SJCRH30 (cell line): ENCODE data around the gene TREM1. TPM values are rescaled to one million over a fixed set of nuclear protein-coding genes. Genes with fewer than 3 reads are reported as not detected.

Source experiments
- DNase-seq, 2 experiments: peaks; one replicate each; pipeline ENCODE4 v3.0.0-alpha.2; 2015 to 2020
- H3K27ac ChIP-seq: fragments of 250-450 bp; sonication (Bioruptor Pico); 2 replicates; pipeline ENCODE4 v1.5.1; 2020; ENCODE audit warnings: mild to moderate bottlenecking, moderate library complexity
- H3K27me3 ChIP-seq: fragments of 250-450 bp; sonication (Bioruptor Pico); 2 replicates; pipeline ENCODE4 v1.5.1; 2020; ENCODE audit warnings: mild to moderate bottlenecking, moderate library complexity
- H3K36me3 ChIP-seq: fragments of 250-450 bp; sonication (Bioruptor Pico); 2 replicates; pipeline ENCODE4 v1.5.1; 2020; ENCODE audit warnings: mild to moderate bottlenecking, moderate library complexity
- H3K4me1 ChIP-seq: fragments of 250-450 bp; sonication (Bioruptor Pico); 2 replicates; pipeline ENCODE4 v1.5.1; 2020; ENCODE audit warnings: mild to moderate bottlenecking, moderate library complexity
- H3K4me3 ChIP-seq: fragments of 250-450 bp; sonication (Bioruptor Pico); 2 replicates; pipeline ENCODE4 v1.5.1; 2020; ENCODE audit warnings: mild to moderate bottlenecking, moderate library complexity
- H3K9me3 ChIP-seq: fragments of 250-450 bp; sonication (Bioruptor Pico); replicated peaks from 2 replicates; pipeline ENCODE4 v1.5.1; 2020; ENCODE audit warnings: mild to moderate bottlenecking, moderate library complexity
- total RNA-seq: library from RNA; depleted of rRNA; stranded (reverse); fragments of >200 nt; shearing (Covaris generic); gene quantifications from 2 replicates; pipeline ENCODE4 v1.2.3, GENCODE V29; 2014

TREM1 gene
- total RNA-seq, 1 experiment from 2014 or later: not detected

DNA sequence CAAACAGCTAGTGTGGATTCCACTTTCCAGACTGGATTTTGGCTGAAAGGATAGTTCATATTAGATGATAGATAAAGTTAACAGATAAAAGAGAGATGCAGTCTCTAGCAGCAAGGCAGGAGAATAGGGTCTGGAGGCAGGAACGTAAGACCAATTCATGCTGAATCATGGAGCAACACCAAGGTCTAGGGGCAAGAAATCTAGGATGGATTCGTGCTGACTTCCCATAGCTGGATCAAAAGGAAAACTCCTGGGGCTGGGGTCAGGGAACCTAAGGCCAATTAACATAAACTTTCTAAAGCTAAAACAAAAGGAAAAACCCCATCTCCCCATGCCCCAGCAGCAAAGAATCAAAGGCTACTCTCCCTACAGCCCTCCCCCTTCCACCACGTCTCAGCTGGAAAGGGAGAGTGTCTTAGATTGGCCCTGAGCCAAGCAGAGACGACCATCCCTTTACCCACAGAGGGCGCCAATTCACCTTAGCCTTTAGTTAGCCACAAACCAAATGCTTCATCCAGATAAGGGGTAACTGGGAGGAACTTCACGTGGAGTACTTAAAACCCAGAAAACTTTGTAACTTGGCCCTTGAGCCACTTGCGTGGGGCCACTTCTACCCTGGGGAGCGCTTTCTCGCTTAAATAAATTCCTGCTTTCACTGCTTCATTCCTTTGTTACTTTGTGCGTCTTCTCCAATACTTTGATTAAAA lies 7.6 kb downstream of the TREM1 start:
- peak; percentile 68 to 83 for DNase-seq
- no peaks in the 10 kb centered on the region for H3K9me3 ChIP-seq
- H3K27ac ChIP-seq: no peak overlapping the region
- no peaks in the 10 kb centered on the region for H3K4me1 ChIP-seq
- no peaks in the 10 kb centered on the region for H3K36me3 ChIP-seq
- H3K4me3 ChIP-seq: no peak overlapping the region
- H3K27me3 ChIP-seq: no peaks in the 10 kb centered on the region

DNA sequence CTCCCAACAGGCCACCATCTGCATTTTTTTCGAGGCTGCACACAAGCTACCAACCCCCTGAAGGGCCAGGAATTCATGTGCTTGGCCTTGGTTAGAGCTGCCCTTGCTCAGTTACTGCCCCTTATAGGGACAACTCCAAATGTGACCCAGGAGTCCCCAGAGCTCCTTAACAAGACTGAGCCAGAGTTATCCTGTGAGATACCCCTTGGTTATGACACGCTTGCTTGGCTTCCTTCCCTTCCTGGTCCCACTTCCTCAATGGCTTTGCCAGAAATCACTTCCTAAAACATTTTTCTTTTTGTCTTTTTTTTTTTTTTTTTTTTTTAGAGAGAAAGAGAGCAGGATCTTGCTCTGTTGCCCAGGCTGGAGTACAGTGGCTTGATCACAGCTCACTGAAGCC lies 8.9 kb downstream of the TREM1 start:
- H3K9me3 ChIP-seq: no peaks in the 10 kb centered on the region
- no peaks in the 10 kb centered on the region for H3K36me3 ChIP-seq
- no peaks in the 10 kb centered on the region for H3K4me1 ChIP-seq
- no peak overlapping the region for H3K4me3 ChIP-seq
- no peak for DNase-seq
- H3K27ac ChIP-seq: no peak overlapping the region
- H3K27me3 ChIP-seq: no peaks in the 10 kb centered on the region

DNA sequence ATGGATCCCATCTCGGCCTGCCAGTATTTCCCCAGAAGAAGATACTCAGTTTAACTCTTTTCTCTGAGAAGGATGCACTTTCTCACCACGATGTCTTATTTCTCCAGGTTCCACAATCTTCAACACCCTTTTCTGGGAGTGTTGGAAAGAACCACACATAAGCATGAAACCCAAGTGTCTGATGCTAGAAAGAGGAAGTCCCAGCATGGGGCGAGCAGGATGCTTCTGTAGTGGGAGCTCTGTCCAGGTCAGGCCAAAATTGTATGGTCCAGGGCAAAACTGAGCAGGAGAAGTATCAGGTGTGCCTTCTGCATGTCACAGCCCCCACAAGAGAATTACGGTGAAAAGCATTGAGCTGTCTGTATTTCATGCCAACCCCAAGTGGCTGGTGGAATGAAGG lies 11.0 kb downstream of the TREM1 start:
- Histone ChIP-seq H3K4me3 (no peak overlapping the region), H3K27ac (no peak overlapping the region), H3K36me3 (no peaks in the 10 kb centered on the region), H3K4me1 (no peaks in the 10 kb centered on the region), H3K9me3 (no peaks in the 10 kb centered on the region), H3K27me3 (no peaks in the 10 kb centered on the region)
- no peak for DNase-seq

DNA sequence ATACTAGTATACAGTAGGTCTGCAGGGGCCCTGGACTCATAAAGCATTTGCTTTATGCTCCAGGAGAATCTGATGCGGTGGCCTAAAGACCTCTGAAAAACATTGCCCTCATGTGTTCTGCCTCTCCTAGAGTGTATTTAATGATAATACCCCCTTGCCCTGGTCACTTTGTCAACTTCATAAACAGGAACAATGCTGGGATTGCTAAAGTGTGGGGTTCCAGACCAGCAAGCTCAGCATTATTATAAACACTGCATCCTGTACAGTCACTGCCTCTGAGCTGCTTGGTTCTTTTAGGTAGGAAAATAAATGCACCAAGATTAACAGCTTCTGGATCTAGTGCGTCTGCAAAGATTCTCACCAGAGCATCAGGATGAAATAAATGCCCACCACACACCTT lies 12.2 kb downstream of the TREM1 start:
- H3K4me3 ChIP-seq: no peak overlapping the region
- no peaks in the 10 kb centered on the region for H3K4me1 ChIP-seq
- H3K9me3 ChIP-seq: no peaks in the 10 kb centered on the region
- H3K27me3 ChIP-seq: no peaks in the 10 kb centered on the region
- H3K36me3 ChIP-seq: no peaks in the 10 kb centered on the region
- DNase-seq: no peak
- H3K27ac ChIP-seq: no peak overlapping the region

DNA sequence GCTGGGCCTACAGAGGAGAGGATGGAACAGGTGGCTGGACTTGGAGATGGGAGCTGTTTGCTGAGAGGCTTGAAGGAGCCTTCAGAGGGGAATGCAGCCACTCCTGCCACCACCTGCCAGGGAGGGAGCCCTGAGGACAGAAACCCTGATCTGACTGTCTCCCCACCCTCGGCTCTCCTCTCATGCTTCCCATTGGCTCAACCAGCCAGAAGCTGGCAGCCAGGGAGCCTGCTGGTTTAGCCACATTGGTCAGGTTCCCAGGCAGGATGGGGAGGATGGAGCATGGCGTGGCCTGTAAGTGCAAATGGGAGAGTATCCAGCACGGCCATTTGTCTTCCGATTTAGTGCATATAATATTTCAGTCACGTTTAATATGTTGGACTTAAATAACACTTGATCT lies 12.8 kb downstream of the TREM1 start:
- Histone ChIP-seq H3K4me1 (no peaks in the 10 kb centered on the region), H3K4me3 (no peak overlapping the region), H3K36me3 (no peaks in the 10 kb centered on the region), H3K9me3 (no peaks in the 10 kb centered on the region), H3K27ac (no peak overlapping the region), H3K27me3 (no peaks in the 10 kb centered on the region)
- DNase-seq: no peak

DNA sequence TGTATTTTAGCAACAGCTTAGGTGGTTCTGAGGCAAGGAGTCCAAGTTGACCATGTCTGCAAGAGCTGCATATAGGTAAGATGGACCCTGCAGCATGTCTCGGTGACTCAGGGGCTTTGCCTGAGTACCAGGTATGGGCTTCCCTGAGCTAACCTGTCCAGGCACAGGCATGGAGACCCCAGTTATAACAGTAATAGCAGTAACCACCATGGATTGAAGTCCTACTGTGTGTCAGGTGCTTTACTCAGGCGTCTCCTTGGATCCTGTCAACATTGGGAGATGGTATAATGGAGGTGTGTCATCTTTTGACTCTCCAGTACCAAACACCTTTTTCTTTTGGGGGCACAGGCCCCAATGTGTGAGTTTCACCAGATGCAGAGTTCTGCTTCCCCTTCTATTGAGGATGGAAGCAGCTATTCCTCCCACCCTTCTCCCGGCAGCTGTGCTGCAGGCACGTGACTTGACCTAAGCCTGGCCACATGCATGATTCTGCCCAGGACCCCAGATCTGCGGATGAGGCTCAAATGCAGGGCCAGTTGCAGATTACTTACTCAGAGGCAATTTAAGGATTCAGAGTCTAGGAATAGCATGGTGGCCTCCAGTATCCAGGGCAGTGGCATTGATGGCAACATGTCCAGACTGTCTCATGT lies 13.8 kb downstream of the TREM1 start:
- Histone ChIP-seq H3K36me3 (no peaks in the 10 kb centered on the region), H3K9me3 (no peaks in the 10 kb centered on the region), H3K27ac (no peak overlapping the region), H3K4me3 (no peak overlapping the region), H3K27me3 (no peaks in the 10 kb centered on the region), H3K4me1 (no peaks in the 10 kb centered on the region)
- DNase-seq: no peak

DNA sequence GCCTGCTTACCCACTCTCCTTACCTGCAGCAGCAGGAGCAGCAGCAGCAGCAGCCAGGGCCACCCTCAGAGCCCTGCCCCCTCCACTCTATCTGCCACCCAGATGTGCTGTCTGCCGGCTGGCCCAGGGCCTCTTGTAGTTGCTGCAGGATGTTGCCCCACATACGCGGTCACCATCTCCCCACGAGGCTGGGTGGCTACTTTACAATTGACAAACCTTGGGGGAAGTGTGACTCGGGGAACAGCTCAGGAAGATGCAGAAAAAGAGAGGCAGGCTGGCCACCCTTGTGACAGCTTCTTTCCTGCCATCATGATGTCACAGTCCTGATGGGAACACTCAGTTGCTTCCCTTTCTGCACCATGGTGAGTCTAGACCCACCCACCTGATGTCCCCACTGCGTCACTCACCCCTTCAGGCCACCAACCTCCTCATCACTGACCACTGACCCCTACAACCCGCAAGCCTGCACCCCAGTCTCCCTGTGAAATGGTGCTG lies 14.5 kb downstream of the TREM1 start:
- Histone ChIP-seq H3K4me3 (no peak overlapping the region), H3K4me1 (no peaks in the 10 kb centered on the region), H3K9me3 (no peaks in the 10 kb centered on the region), H3K36me3 (no peaks in the 10 kb centered on the region), H3K27ac (no peak overlapping the region), H3K27me3 (no peaks in the 10 kb centered on the region)
- DNase-seq: no peak

DNA sequence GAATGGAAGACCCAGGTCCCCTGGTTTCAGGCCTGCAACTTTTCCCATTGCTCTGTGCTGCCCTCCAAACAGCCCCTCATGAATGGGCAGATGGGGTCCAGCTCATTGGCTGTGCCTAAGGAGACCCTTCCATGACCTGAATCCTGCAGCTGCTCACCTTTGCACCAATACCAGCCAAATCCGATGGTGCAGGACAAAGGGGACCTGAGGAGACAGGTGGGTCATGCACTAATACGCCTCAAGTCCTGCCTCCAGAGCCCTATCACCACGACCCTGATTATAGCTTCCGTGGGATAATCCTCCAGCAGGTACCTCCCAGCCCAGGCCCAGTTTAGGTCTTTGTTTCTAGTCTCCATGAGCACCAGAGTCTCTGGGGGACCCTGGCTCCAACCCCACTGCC lies 16.8 kb downstream of the TREM1 start:
- H3K4me3 ChIP-seq: no peak overlapping the region
- H3K27me3 ChIP-seq: no peaks in the 10 kb centered on the region
- no peaks in the 10 kb centered on the region for H3K9me3 ChIP-seq
- no peak for DNase-seq
- no peak overlapping the region for H3K27ac ChIP-seq
- H3K36me3 ChIP-seq: no peaks in the 10 kb centered on the region
- H3K4me1 ChIP-seq: no peaks in the 10 kb centered on the region

DNA sequence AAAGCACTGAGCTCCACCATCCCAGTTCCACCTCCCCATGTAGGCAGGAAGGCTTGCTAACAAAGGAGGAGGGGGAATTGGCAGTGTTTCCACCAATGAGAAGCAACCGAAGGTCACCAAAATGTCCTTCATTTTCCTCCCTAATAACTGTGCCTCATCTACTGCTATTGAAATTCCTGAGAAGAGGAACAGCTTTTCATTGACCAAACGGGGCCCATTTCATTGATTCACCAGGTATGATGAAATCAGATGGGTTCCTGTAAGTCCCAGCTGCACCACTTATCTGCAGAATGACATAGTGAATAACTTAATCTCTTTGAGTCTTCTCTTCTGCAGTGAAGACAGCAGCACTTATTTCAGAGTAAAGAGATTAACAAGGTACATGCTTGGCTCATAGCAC lies 17.3 kb downstream of the TREM1 start:
- H3K9me3 ChIP-seq: no peaks in the 10 kb centered on the region
- no peaks in the 10 kb centered on the region for H3K36me3 ChIP-seq
- no peak for DNase-seq

DNA sequence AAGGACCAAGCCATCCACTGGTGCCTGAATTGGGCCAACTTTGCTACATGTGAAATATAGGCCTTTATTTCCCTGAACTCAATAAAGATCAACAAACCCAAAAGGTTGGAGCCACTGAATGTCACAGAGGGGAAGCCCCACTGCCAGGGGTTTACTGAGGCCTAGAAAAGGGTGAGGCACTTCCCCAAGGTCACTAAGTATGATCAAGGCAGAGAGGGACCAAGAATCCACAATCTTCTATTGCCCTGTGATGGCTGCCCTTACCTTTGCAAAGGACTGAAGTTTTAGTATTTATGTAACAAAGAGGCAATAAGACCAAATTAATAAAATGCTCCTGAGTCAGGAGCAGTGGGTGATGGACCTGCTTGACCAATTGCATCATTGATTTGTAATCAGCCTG lies 18.0 kb downstream of the TREM1 start:
- H3K27me3 ChIP-seq: no peaks in the 10 kb centered on the region
- no peak overlapping the region for H3K4me3 ChIP-seq
- H3K27ac ChIP-seq: no peak overlapping the region
- no peak for DNase-seq
- H3K9me3 ChIP-seq: peaks cover 2% of the 10 kb centered on the region; the same call in 1 of the 2 replicates
- no peaks in the 10 kb centered on the region for H3K4me1 ChIP-seq
- no peaks in the 10 kb centered on the region for H3K36me3 ChIP-seq

More for the DNA sequence above, 17.3 kb downstream of the TREM1 start:
- Histone ChIP-seq H3K4me1 (no peaks in the 10 kb centered on the region), H3K27ac (no peak overlapping the region), H3K4me3 (no peak overlapping the region), H3K27me3 (no peaks in the 10 kb centered on the region)

DNA sequence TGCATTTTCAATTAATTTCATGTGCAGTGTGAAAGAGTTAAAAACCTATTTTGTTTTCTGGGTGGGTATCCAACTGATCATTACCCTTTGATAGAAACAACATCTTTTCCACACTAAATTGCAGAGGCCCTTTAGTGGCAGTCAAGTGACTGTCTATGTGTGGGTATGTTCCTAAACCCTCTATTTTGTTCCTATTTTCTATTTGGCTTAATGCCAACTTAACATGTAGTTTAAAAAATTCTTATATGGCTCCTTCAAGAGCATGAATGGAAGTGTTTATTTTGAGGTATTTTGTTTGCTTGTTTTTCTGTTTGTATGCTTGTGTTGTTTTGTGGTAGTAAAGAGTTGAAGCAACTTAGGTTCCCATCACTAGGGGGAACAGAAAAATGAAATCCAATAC lies 19.9 kb downstream of the TREM1 start:
- no peak overlapping the region for H3K4me3 ChIP-seq
- H3K9me3 ChIP-seq: peaks cover 10% of the 10 kb centered on the region; the same call in 1 of the 2 replicates
- H3K4me1 ChIP-seq: no peaks in the 10 kb centered on the region
- no peaks in the 10 kb centered on the region for H3K27me3 ChIP-seq
- no peaks in the 10 kb centered on the region for H3K36me3 ChIP-seq
- DNase-seq: no peak
- no peak overlapping the region for H3K27ac ChIP-seq

DNA sequence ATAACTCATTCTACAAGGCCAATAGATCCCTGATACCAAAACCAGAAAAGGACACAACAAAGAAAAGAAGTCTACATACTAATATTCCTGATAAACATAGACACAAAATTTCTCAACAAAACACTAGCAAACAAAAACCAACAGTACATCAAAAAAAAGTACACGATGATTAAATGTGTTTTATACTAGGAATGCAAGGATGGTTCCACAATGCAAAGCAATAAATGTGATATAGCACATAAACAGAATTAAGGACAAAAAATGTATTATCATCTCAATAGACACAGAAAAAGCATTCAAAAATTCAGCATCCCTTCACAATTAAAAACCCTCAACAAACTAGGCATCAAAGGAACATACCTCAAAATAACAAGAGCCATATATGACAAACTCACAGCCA lies 23.2 kb downstream of the TREM1 start:
- Histone ChIP-seq H3K27me3 (no peaks in the 10 kb centered on the region), H3K4me3 (no peak overlapping the region), H3K36me3 (no peaks in the 10 kb centered on the region), H3K27ac (no peak overlapping the region), H3K9me3 (peaks cover 10% of the 10 kb centered on the region; the same call in 1 of the 2 replicates), H3K4me1 (no peaks in the 10 kb centered on the region; the same call in 1 of the 2 replicates)
- no peak for DNase-seq

DNA sequence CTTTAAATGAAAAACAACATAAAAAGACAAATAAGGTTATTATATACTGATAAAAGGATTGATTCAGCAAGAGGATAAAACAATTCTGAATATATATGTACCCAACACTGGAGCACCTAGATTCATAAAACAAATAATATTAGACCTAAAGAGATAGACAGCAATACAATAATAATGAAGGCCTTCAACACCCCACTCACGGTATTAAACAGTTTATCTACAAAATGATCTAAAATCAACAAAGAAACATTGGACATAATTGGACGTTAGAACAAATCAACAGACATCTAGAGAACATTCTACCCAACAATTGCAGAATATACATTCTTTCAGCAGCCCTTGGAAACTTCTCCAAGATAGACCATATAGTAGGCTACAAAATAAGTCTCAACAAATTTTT lies 24.1 kb downstream of the TREM1 start:
- no peak for DNase-seq
- Histone ChIP-seq H3K4me1 (peaks cover 8% of the 10 kb centered on the region; the same call in 1 of the 2 replicates), H3K27me3 (no peaks in the 10 kb centered on the region), H3K27ac (no peak overlapping the region), H3K9me3 (peaks cover 10% of the 10 kb centered on the region; the same call in 1 of the 2 replicates), H3K36me3 (no peaks in the 10 kb centered on the region), H3K4me3 (no peak overlapping the region)

DNA sequence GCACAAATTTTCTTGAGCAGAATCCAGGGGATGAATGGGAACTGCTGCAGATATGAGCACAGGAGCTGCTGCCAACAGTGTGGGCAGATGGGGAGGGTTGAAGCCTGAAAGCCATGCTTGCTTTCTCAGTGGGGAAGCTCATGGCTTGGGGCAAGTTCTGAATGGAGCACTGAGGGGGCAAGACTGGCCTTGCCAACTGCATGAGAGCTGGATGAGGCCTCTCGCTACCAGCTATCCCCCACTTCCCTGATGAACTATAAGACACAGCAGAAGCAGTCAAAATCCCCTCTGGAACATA lies 28.3 kb downstream of the TREM1 start:
- H3K4me3 ChIP-seq: no peak overlapping the region
- no peaks in the 10 kb centered on the region for H3K36me3 ChIP-seq
- peaks cover 4% of the 10 kb centered on the region; the same call in 1 of the 2 replicates for H3K9me3 ChIP-seq
- no peaks in the 10 kb centered on the region for H3K27me3 ChIP-seq
- no peak for DNase-seq
- H3K27ac ChIP-seq: no peak overlapping the region; the same call in 1 of the 2 replicates
- H3K4me1 ChIP-seq: peaks cover 44% of the 10 kb centered on the region

DNA sequence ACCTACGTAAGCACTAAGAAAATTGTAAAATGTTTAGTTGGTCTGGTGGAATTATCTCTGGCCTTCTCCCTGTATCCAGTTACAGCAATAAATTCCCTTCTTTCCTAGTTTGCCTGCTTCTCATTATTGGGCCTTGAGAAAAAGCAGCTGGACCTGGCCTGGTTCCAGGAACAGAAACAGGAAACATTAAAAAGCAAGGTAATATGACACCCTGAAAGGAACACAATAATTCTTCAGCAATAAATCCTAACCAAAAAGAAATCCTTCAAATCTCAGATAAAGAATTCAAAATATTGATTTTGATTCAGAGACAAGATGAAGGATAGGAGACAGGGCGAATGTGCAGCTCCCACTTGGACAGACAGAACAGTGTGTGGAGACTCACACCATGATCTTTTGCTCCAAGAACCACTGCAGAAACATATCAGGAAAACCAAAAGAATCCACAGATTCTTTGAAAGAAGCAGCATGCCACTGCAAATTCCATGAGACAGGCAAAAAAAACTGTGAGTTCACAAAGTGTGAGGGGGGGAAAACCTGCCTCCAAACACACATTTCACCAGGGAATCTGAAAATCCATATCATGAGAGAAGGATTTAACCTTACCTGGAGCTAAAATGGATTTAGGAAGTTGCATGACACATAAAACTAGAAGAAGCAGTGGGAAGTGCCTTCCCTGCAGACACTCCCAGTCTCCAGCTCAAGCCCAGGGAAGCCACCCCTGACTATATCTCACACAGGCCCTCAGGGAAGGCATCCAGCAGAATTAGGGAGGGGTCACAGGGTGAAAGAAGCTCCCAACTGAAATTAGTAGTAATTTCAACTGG lies 28.9 kb downstream of the TREM1 start:
- H3K27me3 ChIP-seq: no peaks in the 10 kb centered on the region
- H3K36me3 ChIP-seq: no peaks in the 10 kb centered on the region
- no peak overlapping the region for H3K4me3 ChIP-seq
- peaks cover 44% of the 10 kb centered on the region for H3K4me1 ChIP-seq
- H3K9me3 ChIP-seq: peaks cover 2% of the 10 kb centered on the region; the same call in 1 of the 2 replicates
- H3K27ac ChIP-seq: peak overlapping the region; percentile 20; the same call in 1 of the 2 replicates
- DNase-seq: peak; percentile 67 to 83
